HG02840 (cell line): ENCODE measurements around the gene HMGN2.
A peak's percentile ranks its signal among the peaks of the same experiment; 100 is the strongest.
"Not testable (repeated sequence)": the region's sequence is repeated elsewhere in the genome, so short reads cannot be mapped to it uniquely, and the experiment has no call there.

Source experiments
- ATAC-seq: cut with Tn5 transposase; IDR thresholded peaks from one replicate; pipeline ENCODE4 v1.9.1; 2021; ENCODE audit warnings: mild to moderate bottlenecking, moderate library complexity, moderate number of reproducible peaks; ENCODE audit not compliant: unreplicated experiment, low FRiP score

Gene HMGN2

DNA sequence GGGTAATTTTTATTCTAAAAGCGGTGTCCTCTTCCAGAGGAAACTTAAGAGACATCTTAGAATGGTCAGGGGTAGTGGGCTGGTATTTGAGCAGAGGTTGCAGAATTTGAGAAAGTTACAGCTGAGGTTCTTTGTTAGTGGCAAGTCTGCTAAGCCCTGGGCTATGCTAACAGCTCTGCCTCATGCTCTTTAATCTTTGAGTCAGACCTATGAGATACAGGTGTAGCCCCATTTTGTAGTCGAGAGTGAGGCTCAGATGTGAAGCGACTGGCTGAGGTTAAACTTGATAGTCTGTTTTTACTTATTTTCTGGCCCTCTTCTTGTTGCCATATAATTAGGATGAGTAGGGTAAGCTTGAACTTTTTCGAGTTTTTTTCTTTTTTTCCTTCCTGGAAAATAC, 4.7 kb downstream of the HMGN2 start:
- no peak for ATAC-seq

GRCh38 chr1:26477446-26478152, 5.4 kb downstream of the HMGN2 start:
- no peak for ATAC-seq

GRCh38 chr1:26478159-26478558, 5.9 kb downstream of the HMGN2 start:
- no peak for ATAC-seq

DNA sequence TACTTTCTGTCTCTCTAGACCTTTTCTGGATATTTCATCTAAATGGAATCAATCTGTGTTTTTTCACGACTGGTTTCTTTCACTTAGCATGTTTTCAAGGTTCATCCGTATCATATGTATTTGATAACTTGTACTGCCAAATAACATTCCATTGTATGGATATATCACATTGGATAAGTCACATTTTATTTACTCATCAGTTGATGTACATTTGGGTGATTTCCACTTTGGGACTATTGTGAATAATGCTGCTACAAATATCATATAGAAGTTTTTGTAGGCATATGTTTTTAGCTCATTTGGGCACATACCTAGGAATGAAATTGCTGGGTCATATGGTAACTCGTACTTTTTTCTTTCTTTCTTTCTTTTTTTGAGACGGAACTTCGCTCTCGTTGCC, 6.7 kb downstream of the HMGN2 start:
- ATAC-seq, result no peak

- ATAC-seq, result no peak
Measured at GRCh38 chr1:26482921-26483320, 10.7 kb downstream of the HMGN2 start.

GRCh38 chr1:26483980-26484379, 11.7 kb downstream of the HMGN2 start:
- ATAC-seq, result no peak

- no peak for ATAC-seq
Measured at GRCh38 chr1:26490155-26490554, 17.9 kb downstream of the HMGN2 start.

GRCh38 chr1:26493267-26493666, 21.0 kb downstream of the HMGN2 start:
- ATAC-seq, result no peak

DNA sequence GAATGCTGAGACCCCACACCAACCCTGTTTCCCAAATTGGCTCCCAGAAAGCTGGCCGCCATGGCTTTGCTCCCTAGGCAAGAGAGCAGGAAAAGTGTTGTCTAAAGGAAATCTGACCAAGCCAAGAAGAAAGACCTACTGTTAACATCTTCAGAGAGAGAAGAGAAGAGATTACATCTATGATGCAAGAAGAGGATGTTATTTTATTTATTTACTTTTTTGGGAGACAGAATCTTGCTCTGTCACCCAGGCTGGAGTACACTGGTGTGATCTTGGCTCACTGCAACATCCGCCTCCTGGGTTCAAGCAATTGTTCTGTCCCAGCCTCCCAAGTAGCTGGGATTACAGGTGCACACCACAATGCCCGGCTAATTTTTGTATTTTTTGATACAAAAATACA, 21.7 kb downstream of the HMGN2 start:
- no peak for ATAC-seq

GRCh38 chr1:26496861-26497260, 24.6 kb downstream of the HMGN2 start:
- no peak for ATAC-seq

- ATAC-seq, result no peak
Measured at GRCh38 chr1:26498894-26499293, 26.7 kb downstream of the HMGN2 start.

DNA sequence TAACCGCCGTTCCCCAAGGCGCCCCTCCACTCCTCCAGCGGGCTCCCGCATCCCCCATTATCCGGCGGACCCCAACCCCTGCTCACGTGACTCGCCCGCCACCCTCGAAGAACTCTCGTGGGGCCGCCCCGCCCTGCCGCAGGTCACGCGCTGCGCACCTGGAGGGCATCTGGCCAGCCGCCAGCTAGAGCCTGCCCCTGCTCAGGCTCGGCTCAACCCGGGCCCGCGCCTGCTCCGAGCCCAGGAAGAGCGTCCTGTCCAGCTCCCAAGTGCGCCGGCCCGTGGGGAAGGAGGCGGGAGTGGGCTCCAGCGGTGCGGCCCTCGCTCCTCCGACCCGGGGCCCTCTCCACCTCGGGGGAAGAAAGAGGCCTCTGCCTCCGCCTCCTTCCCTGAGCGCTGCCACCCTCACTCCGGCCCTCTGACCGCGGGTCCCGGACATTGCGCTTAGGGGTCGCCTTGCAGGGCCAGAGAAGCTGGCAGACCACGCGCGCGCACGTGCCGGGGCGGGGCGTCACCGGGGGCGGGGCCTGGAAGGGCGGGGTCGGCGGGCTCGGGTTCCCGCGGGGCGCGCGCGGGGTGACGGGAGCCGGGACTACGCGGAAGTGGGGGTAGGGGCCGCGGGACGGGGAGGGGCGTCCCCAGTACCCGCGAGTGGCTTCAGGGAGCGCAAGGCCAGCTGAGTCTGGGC, 28.4 kb downstream of the HMGN2 start:
- peak; percentile 70 for ATAC-seq

DNA sequence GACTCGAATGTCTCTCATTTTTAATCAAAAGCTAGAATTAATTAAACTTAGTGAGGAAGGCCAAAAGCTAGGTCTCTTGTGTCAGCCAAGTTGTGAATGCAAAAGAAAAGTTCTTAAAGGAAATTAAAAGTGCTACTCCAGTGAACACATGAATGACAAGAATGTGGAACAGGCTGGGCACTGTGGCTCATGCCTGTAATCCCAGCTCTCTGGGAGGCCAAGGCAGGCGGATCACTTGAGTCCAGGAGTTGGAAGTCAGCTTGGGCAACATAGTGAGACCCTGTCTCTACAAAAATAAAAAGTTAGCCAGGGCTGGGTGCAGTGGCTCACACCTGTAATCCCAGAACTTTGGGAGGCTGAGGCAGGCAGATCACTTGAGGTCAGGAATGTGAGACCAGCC, 38.5 kb downstream of the HMGN2 start:
- ATAC-seq, result not testable (repeated sequence)

GRCh38 chr1:26515836-26516235, 43.6 kb downstream of the HMGN2 start:
- ATAC-seq, result not testable (repeated sequence)

- ATAC-seq, result no peak
Measured at GRCh38 chr1:26516987-26517765, 44.9 kb downstream of the HMGN2 start.

- no peak for ATAC-seq
Measured at GRCh38 chr1:26517766-26518049, 45.5 kb downstream of the HMGN2 start.

DNA sequence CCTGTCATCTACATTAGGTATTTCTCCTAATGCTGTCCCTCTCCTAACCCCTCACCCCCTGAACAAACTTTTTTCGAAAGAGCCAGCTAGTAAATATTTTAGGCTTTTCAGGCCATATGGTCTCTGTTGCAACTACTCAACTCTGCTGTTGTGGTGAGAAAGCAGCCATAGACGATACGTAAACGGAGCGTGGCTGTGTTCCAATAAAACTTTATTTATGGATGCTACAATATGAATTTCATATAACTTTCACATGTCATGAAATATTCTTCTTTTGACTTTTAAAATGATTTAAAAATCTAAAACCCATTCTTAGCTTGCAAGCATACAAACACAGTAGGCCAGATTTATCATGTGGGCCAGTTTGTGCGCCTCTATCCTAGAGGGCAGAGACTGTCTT, 46.1 kb downstream of the HMGN2 start:
- ATAC-seq, result no peak

DNA sequence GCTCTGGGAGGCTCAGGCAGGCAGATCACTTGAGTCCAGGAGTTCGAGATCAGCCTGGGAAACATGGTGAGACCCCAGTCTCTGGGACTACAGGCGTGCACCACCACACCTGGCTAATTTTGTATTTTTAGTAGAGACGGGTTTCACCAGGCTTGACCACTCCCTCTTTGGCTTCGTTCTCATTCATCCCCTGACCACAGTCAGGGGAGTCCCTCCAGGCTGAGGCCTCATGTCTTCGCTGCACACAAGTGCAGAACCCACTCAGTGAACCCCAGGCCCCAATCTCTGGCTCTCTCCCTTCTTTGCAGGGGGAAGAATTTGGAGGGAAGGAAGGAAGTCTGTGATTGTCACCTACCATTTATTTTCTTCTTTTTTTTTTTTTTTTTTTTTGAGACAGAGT, 48.1 kb downstream of the HMGN2 start:
- ATAC-seq, result no peak

DNA sequence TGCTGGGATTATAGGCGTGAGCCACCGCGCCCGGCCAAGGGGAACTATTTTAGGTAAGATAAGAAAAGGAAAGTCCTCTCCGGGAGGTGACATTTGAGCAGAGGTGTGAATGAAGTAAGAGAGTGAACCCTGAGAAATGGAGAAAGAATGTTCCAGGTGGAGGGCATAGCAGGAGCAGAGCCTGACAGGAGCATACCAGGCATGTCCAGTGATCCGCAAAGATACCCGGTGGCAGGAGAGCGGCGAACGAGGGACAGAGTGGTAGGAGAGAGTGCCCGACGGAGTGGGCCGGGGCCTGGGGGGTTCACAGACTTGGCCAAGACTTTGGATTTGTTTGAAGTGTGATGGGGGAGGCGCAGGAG, 49.4 kb downstream of the HMGN2 start:
- ATAC-seq, result no peak

DNA sequence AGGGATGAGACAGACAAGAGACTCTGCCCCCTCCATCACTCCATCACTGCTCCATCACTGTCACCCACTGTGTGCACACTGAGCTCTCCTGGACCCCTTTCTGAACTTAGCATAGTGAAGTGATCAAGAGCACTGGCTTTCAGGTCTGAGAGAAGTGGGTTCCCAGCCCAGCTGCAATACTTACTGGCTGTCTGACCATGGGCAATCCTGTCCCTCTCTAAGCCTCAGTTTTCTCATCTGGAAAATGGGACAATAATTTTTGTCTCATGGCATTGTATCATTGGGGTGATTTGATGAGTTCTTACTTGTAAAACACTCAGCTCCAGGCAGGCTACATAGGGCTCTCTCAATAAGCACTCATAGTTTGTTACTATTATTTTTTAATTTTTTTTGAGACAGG, 49.8 kb downstream of the HMGN2 start:
- no peak for ATAC-seq

GRCh38 chr1:26524181-26524580, 51.9 kb downstream of the HMGN2 start:
- no peak for ATAC-seq
